Measurements from ENCODE around the gene SEMA4B.

SEMA4B gene

GRCh38 chr15:90208356-90208755 lies 7.2 kb downstream of the SEMA4B start:
- no peak for TF ChIP-seq CTCF (IDR thresholded peaks at IDR 0.05)
- no peak for DNase-seq (ENCODE audit: low spot score)
- no peak overlapping the region for H3K27ac ChIP-seq
- no peak overlapping the region for H3K4me3 ChIP-seq

GRCh38 chr15:90209591-90209990 lies 8.5 kb downstream of the SEMA4B start:
- no peak for DNase-seq (ENCODE audit: low spot score)
- no peak for TF ChIP-seq CTCF (IDR thresholded peaks at IDR 0.05)
- H3K27ac ChIP-seq: no peak overlapping the region
- no peak overlapping the region for H3K4me3 ChIP-seq

DNA sequence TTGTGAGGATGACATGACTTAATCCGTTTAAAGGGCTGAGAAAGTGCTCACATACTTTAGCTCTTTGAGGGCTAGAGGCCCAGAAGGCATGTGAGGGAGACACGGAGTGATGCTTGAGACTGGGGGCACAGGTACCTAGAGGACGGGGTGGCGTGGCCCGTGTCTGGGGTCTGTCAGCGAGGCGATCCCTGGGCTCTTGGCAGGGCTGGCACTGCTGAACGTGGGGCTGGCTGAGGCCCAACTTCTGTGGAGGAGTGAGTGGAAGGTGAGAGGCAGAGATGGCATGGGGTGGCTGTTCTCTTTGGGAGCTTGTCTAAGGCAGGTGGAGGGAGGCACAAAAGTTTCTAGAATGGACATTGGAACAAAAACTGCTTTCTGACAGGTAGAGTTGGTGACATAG lies 9.5 kb downstream of the SEMA4B start:
- DNase-seq (ENCODE audit: low spot score): peak; percentile 68
- Histone ChIP-seq H3K4me3 (no peak overlapping the region), H3K27ac (peak overlapping the region in 1 of 2 donors; percentile 20)
- no peak for TF ChIP-seq CTCF (IDR thresholded peaks at IDR 0.05)

DNA sequence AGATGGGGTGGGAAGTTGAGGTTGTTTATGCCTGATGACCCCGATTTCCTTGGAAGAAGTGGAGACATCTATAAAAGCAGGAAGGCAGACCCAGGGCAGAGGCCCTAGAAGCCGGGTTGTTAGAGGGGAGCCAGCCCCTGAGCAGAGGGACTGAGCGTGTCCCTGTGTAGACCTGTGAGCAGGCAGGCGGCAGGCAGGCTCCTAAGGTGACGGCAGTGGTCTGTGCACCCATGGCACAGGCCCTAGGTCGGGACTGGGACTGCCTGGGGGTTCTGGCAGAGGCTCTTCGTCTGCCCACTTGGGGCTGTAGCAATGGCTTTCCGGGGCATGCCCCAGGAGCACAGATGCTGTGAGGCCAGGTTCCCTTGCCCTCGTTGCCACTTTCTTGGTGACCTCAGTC lies 9.9 kb downstream of the SEMA4B start:
- TF ChIP-seq CTCF (IDR thresholded peaks at IDR 0.05): no peak
- peak overlapping the region in 1 of 2 donors; percentile 58 for H3K27ac ChIP-seq
- no peak overlapping the region for H3K4me3 ChIP-seq
- no peak for DNase-seq (ENCODE audit: low spot score)

DNA sequence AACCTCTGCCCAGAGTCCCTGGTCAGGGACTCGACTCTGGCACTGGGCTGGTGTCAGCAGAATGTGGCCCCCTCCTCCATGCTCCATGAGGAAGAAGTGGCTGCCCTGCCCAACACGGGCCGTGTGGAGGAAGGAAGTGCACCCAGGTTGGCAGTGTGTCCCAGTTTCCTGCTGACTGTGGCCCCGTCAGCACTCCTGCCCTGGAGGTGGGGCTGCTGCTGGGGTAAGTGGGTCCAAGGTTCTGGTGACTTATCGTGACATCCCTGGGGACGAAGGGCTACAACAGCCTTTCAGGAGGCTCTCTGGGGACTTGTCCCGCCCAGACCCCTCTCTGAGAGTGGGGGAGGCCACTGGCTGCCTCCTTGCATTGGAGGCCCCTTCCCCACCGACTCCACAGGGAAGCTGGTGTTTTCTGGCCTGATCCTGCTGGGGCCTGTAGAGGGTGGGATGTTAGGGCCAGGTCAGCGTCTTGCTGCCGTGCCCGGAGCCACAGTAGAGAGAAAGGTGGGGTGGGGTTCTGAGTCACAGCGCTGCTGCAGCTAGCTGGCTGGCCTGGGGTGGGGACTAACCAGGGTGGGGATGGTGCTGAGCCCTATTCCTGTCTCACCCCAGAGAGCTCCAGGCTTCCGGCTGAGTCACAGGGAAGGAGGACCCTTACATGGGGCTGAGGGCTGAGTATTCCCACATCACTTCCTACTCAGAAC lies 10.5 kb downstream of the SEMA4B start:
- no peak for TF ChIP-seq CTCF (IDR thresholded peaks at IDR 0.05)
- DNase-seq (ENCODE audit: low spot score): no peak
- Histone ChIP-seq H3K4me3 (peak overlapping the region; percentile 30), H3K27ac (peak overlapping the region in 1 of 2 donors; percentile 58)

GRCh38 chr15:90212221-90213098 lies 11.3 kb downstream of the SEMA4B start:
- H3K27ac ChIP-seq: peak overlapping the region in 1 of 2 donors; percentile 58
- no peak for TF ChIP-seq CTCF (IDR thresholded peaks at IDR 0.05)
- DNase-seq (ENCODE audit: low spot score): no peak
- peak overlapping the region; percentile 30 for H3K4me3 ChIP-seq
